Measurements from ENCODE around the gene MYH7B.

The MYH7B gene

GRCh38 chr20:35004051-35004725, 48.5 kb downstream of the MYH7B start:
- DNase-seq (ENCODE audit: extremely low read depth in 1 of 2, low read depth in 1 of 2), result no peak

DNA sequence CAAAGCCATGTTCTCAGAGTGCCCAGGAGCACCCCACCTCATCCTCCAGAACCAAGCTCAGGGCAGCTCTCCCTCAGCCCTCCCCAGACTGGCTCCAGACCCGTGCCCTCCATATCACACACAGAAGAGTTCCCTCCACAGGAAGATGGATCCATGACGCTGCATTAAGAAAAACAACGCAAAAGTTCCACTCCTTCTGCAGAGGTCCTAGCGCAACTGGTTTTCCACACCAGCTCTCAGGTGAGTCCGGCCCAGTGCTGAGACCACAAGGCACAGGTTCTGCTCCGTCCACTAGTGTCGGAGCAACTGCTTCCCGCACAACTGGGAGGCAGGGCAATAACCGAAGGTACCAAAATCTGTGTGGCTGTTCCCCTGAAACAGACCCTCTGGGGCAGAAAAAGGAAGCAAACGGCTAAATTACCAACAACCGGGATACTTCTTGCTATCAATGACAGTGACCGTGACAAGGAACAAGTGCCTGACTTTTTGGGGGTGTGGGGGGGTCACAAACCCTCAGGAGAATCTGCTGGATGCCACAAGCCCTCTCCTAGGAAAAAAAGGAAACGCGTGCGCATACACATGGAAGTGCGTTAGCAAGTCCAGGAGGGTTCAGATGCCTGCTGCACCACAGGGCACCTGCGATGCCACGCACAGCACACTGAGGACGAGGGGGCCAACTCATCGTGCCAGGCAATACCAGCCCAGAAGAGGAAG, 49.2 kb downstream of the MYH7B start:
- DNase-seq (ENCODE audit: extremely low read depth in 1 of 2, low read depth in 1 of 2), result no peak
